COLO668 (cell line): Measurements from ENCODE around the gene SPSB1.
A peak's percentile ranks its signal among the peaks of the same experiment; 100 is the strongest.

Source experiments
- DNase-seq: peaks from one replicate; lab custom pipeline; 2025; ENCODE audit not compliant: unreplicated experiment; lab: John Stamatoyannopoulos, UW

Gene SPSB1

DNA sequence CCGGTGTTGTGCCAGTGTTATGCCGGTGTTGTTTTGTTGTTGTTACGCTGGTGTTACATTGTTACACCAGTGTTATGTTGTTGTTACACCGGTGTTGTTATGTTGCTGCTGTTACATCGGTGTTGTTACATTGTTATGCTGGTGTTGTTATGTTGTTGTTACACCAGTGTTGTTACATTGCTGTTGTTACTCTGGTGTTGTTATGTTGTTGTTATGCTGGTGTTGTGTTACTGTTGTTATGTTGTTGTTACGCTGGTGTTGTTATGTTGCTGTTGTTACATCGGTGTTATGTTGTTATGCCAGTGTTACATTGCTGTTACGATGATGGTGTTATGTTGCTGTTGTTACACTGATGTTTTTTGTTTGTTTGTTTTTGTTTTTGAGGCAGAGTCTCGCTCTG lies 34.1 kb upstream of the SPSB1 start:
- no peak for DNase-seq

DNA sequence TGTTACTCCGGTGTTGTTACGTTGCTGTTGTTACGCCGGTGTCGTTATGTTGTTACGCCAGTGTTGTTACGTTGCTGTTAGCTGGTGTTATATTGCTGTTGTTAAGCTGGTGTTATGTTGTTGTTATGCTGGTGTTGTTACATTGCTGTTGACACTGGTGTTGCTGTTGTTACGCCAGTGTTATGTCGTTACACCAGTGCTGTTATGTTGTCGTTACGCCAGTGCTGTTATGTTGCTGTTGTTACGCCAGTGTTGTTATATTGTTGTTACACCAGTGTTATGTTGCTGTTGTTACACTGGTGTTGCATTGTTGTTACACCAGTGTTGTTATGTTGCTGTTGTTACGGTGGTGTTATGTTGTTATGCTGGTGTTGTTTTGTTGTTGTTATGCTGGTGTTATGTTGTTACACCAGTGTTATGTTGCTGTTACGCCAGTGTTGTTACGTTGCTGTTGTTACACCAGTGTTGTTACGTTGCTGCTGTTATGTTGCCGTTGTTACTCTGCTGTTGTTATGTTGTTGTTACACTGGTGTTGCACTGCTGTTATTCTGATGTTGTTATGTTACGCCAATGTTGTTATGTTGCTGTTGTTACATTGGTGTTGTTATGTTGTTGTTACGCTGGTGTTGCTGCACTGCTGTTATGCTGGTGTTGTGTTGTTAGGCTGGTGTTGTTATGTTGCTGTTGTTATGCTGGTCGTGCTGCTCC lies 32.5 kb upstream of the SPSB1 start:
- no peak for DNase-seq

- DNase-seq, result no peak
Observed at GRCh38 chr1:9261496-9261895, 31.2 kb upstream of the SPSB1 start.

GRCh38 chr1:9262096-9262986 lies 30.4 kb upstream of the SPSB1 start:
- no peak for DNase-seq

DNA sequence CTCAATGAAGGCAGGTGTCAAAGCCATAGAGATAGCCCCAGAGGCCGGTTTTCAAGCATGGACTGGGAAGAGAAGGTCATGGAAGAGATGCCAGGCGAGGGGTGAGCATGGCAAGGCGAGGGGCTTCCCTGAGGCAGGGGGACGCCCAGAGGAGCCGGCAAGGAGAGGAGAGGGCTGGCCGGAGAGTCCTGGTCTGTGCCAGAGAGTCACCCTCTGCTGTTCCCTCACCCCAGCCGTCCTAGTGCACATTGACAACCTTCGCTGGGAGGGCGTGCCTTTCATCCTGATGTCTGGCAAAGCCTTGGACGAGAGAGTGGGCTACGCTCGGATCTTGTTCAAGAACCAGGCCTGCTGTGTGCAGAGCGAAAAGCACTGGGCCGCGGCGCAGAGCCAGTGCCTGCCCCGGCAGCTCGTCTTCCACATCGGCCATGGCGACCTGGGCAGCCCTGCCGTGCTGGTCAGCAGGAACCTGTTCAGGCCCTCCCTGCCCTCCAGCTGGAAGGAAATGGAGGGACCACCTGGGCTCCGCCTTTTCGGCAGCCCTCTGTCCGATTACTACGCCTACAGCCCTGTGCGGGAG lies 29.3 kb upstream of the SPSB1 start:
- DNase-seq, result no peak

DNA sequence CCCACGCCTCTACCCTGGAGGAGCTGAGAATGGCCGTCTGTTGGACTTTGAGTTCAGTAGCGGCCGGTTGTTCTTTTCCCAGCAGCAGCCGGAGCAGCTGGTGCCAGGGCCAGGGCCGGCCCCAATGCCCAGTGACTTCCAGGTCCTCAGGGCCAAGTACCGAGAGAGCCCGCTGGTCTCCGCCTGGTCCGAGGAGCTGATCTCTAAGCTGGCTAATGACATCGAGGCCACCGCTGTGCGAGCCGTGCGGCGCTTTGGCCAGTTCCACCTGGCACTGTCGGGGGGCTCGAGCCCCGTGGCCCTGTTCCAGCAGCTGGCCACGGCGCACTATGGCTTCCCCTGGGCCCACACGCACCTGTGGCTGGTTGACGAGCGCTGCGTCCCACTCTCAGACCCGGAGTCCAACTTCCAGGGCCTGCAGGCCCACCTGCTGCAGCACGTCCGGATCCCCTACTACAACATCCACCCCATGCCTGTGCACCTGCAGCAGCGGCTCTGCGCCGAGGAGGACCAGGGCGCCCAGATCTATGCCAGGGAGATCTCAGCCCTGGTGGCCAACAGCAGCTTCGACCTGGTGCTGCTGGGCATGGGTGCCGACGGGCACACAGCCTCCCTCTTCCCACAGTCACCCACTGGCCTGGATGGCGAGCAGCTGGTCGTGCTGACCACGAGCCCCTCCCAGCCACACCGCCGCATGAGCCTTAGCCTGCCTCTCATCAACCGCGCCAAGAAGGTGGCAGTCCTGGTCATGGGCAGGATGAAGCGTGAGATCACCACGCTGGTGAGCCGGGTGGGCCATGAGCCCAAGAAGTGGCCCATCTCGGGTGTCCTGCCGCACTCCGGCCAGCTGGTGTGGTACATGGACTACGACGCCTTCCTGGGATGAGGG lies 28.5 kb upstream of the SPSB1 start:
- no peak for DNase-seq

DNA sequence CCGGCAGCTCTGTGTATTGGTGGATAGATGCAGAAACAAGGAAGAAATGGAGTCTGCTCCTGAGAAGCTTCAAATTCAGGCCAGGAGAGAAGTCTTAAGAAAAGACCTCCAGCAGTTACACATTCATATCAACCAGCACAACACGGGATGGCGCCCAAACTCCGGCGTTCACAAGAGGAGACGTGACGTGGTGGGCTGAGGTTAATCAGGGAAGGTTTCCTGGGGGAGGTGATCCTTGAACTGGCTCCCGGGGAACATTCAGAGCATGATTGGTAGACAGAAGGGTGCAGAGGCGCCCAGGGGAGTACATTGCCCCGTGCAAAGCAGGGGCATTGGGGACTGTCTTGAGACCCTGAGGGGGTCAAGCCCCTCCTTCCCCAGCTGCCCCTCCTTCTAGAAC lies 27.7 kb upstream of the SPSB1 start:
- no peak for DNase-seq

GRCh38 chr1:9265968-9266367 lies 26.7 kb upstream of the SPSB1 start:
- no peak for DNase-seq

DNA sequence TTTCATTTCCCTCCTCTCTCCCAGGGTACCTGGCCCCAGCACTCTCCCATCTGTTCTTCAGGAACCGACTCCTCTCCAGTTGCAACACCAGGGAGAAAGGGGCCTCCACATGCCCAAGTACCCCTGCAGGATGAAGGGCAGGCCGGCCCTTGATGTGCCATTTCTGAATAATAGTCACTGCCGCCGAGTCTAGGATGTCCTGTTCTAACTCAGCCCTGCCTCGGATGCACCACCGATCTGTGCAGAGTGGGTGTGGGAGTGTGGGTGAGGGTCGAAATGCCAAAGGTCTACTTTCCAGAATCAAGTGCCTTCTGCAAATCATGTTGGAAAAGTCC lies 25.4 kb upstream of the SPSB1 start:
- DNase-seq, result no peak

DNA sequence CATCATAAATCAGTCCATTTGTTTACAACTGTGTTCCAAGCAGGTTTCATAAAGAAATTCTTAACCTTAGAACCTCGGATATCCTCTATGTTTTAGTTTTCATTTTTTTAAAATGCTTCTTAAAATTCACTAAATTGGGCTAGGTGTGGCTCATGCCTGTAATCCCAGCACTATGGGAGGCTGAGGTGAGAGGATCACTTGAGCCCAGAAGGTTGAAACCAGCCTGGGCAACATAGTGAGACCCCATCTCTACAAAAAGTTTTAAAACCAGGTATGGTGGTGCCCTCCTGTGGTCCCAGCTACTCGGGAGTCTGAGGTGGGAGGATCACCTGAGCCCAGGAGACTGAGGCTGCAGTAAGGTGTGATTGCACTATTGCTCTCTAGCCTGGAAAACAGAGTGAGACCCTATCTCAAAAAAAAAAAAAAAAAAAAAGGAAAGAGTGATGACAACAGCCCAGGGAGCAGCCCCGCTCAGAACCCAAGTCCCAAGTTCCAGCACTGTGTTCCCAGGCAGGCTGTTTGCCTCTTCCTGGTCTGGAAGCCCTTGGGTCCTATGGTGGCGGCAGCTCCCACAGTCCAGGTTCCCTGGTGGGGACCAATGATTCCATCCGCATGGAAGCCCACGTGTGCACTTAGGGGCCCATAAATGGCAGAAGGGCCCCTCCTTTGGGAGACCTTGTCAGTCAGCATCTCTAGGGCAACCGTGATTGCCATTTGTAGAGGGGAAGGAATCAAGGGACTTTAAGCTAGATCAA lies 24.7 kb upstream of the SPSB1 start:
- no peak for DNase-seq

DNA sequence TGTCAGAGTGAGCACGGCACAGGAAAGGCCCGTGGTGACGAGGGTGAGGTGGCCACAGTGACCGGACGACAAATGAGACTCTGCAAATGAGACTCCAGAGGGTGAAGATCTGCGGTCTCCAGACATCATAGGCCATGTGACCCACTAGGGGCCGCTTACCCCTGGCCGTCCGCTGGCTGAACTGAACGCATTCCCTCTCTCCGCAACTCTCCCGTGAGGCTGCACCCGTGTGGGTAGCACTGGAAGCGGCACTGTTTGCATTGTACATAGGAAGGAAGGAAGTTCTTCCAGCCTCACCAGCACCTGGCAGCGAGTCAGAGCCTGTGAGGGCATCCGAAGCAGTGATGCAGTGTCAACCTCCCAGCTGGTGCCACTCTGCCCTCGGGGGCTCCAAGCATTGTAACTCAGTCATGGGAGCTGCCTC lies 23.6 kb upstream of the SPSB1 start:
- no peak for DNase-seq

GRCh38 chr1:9269721-9270120 lies 23.0 kb upstream of the SPSB1 start:
- DNase-seq, result no peak

DNA sequence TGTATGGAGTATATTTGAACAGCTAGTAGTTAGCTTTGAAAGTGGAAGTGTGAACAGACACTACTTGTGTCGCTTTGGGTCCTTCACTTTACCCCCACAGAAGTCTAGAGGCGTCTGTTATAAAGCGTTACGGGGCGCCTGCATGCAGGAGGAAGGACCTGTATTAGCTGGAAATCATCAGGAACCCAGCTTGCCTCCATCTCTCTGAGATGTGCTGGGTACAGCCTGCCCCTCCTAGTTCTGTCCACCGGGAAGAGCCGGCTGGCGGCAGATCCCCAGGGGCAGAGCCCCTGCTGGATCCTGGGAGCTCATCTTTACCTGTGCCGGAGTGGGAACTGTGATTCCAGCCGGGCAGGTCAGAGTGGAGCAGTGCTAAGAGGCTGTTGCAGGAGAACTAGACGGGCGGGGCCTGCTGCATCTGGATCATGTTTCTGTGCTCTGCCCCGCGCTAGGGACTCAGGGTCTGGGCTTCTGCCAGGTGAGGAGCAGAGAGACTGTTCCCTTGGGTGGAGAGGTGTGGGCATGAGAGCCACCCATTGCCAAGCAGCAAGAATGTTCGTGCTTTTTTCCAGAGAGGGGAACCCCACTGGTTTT lies 22.3 kb upstream of the SPSB1 start:
- DNase-seq, result peak; percentile 56

DNA sequence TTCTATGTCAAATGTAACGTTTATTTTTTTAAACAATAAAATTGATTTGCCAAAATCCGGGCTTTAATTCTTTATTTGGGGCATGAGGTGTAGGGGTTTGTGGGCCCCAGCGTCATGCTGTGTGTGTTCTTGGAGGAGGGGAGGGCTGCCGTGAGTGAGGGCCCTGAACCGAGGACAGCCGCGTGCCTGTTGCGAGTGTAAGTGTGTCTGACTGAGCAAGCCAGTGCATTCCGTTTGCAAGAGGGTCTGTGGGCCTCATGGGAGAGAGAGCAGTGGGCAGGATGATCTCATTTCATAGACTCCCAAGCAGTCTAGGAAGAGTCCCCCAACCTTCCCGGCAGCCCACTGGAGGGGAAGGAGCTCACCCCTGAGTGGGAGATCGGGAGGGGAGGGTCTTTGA lies 21.4 kb upstream of the SPSB1 start:
- no peak for DNase-seq

DNA sequence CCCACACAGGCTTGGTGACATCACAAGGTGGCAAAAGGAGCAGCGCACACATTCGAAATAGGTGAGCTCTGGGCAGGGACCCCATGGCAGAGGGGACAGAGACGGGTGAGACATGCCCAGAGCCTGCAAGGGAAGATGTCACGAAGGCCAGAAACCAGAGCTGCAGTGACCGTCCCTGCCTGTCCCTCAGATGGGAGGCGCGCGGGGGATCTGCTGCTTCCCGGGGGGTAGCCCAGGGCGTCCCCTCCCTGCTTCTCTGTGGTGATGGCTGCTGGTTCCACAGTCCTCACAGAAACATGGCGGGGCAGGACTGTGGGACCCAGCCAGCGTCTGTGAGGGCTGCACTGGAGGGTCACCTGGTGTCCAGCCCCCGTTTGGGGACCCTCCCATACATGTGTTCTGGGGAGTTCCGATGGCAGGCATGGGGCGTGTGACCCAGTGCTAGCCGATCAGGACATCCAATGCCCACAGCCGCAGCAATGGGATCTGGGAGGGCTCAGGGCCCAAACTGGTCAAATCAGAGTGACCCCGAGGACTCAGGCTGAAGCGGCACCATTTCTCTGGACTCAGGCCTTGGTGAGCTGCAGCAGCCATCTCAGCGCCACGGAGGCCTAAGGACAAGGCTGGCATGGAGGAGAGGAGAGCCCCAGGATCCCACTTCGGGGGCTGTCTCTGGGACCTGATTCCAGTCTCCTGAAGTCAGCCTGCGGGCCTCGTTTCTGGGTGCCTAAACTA lies 20.7 kb upstream of the SPSB1 start:
- no peak for DNase-seq

- DNase-seq, result no peak
Observed at GRCh38 chr1:9273177-9273576, 19.5 kb upstream of the SPSB1 start.

GRCh38 chr1:9275161-9275560 lies 17.5 kb upstream of the SPSB1 start:
- DNase-seq, result no peak

- peak; percentile 48 for DNase-seq
Observed at GRCh38 chr1:9275567-9276034, 17.1 kb upstream of the SPSB1 start.

GRCh38 chr1:9278116-9278515 lies 14.6 kb upstream of the SPSB1 start:
- no peak for DNase-seq
